SU-DHL-6 (cell line): ENCODE measurements around the gene ACOT6.

Source experiments
- CTCF ChIP-seq: fragments of 200-600 bp; sonication (generic); IDR thresholded peaks from one replicate; pipeline ENCODE4 v1.5.1; 2017; ENCODE audit warnings: antibody characterized with exemption, mild to moderate bottlenecking, low read length, moderate library complexity; ENCODE audit not compliant: insufficient read depth, poor library complexity, severe bottlenecking
- EZH2phosphoT487 ChIP-seq: fragments of 200-600 bp; sonication (generic), shearing (Covaris generic); conservative IDR thresholded peaks from 2 replicates; pipeline ENCODE4 v1.6.1; 2018; ENCODE audit warnings: mild to moderate bottlenecking, antibody characterized with exemption, low read length, moderate library complexity, mixed read lengths

GRCh38 chr14:73633116-73634010 is 21.0 kb downstream of the ACOT6 start:
- TF ChIP-seq CTCF (peak; percentile 65), EZH2phosphoT487 (no peak)
